Measurements from ENCODE around the gene EIPR1. TPM values are rescaled to one million over a fixed set of nuclear protein-coding genes. Genes with fewer than 3 reads are reported as not detected.

Gene EIPR1
- total and polyA plus RNA-seq, 2 donors (not counting 3 experiments of a cell fraction or from before 2014, with no cell fraction given): 30.8 to 57.3 TPM

DNA sequence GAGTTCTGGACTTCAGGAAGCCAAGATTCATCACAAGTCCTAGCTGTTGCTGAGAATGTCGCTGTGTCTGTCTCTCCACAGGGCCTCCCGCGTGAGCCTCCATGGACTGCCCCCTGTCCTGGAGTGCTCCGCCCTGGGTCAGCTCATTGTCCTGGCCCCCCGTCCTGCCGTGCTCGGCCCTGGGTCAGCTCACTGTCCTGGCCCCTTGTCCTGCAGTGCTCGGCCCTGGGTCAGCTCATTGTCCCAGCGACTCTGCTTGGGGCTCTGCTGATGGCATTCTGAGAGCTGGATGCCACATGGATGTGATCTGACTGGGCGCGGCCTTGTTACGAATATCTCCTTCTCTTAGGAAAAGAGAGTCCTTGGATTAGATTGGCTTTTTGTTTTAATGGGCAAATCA lies 78.5 kb downstream of the EIPR1 start:
- Histone ChIP-seq H3K9me3 (replicated peaks; ENCODE audit: control insufficient read depth, insufficient read depth, low read length) (no peaks in the 10 kb centered on the region), H3K9me1 (replicated peaks; ENCODE audit: control insufficient read depth, extremely low read depth, insufficient read depth, low read length) (no peaks in the 10 kb centered on the region), H3K36me3 (ENCODE audit: control insufficient read depth in 2 of 2, extremely low read depth in 1 of 2, insufficient read depth in 2 of 2, low read length in 2 of 2) (no peaks in the 10 kb centered on the region), H2AFZ (ENCODE audit: low read depth, low read length) (no peak overlapping the region), H3K79me2 (ENCODE audit: control insufficient read depth, insufficient read depth, low read length) (no peaks in the 10 kb centered on the region), H3K4me1 (ENCODE audit: control insufficient read depth, extremely low read depth, insufficient read depth, low read length) (peaks cover 3% of the 10 kb centered on the region), H3K27ac (ENCODE audit: insufficient read depth, low read depth, low read length) (no peak overlapping the region), H3K9ac (replicated peaks; ENCODE audit: extremely low read depth, insufficient read depth, low read length) (no peak overlapping the region), H3K4me3 (replicated peaks in 1 of 3; ENCODE audit: insufficient read depth in 1 of 3, low read depth in 1 of 3, low read length in 3 of 3) (no peak overlapping the region), H3K27me3 (ENCODE audit: control insufficient read depth in 2 of 2, insufficient read depth in 2 of 2, low read length in 2 of 2) (no peaks in the 10 kb centered on the region), H3K4me2 (ENCODE audit: insufficient read depth, low read length) (no peak overlapping the region), H4K20me1 (replicated peaks; ENCODE audit: control insufficient read depth, extremely low read depth, insufficient read depth, low read length) (no peaks in the 10 kb centered on the region)
- ChIA-PET CTCF (no interaction called here), POLR2A (no interaction called here)
- FAIRE-seq (no peak), DNase-seq (ENCODE audit: low read depth, low spot score) (no peak)
- TF ChIP-seq POLR2AphosphoS5 (IDR thresholded peaks at IDR 0.05; ENCODE audit: insufficient read depth, low read depth, low read length): no peak
- no peak for TF ChIP-seq GATA2 (IDR thresholded peaks at IDR 0.05; ENCODE audit: insufficient read depth, insufficient read length, low read depth, low read length)
- no peak for TF ChIP-seq EZH2 (IDR thresholded peaks at IDR 0.05; ENCODE audit: borderline replicate concordance, low read depth, low read length, severe bottlenecking)
- no peak for TF ChIP-seq FOS (IDR thresholded peaks at IDR 0.05; ENCODE audit: borderline replicate concordance, insufficient read depth, low read length)
- TF ChIP-seq, protein P1, sequence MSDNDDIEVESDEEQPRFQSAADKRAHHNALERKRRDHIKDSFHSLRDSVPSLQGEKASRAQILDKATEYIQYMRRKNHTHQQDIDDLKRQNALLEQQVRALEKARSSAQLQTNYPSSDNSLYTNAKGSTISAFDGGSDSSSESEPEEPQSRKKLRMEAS (IDR thresholded peaks at IDR 0.05; ENCODE audit: insufficient read depth, insufficient read length): no peak
- no peak for TF ChIP-seq JUN (IDR thresholded peaks at IDR 0.05; ENCODE audit: borderline replicate concordance, insufficient read depth, insufficient read length, low read depth)
- TF ChIP-seq MYC (IDR thresholded peaks at IDR 0.05; ENCODE audit: low read depth, low read length): no peak
- no peak for TF ChIP-seq POLR2A (IDR thresholded peaks at IDR 0.05; ENCODE audit: low read depth, low read length)
- TF ChIP-seq, protein P2, sequence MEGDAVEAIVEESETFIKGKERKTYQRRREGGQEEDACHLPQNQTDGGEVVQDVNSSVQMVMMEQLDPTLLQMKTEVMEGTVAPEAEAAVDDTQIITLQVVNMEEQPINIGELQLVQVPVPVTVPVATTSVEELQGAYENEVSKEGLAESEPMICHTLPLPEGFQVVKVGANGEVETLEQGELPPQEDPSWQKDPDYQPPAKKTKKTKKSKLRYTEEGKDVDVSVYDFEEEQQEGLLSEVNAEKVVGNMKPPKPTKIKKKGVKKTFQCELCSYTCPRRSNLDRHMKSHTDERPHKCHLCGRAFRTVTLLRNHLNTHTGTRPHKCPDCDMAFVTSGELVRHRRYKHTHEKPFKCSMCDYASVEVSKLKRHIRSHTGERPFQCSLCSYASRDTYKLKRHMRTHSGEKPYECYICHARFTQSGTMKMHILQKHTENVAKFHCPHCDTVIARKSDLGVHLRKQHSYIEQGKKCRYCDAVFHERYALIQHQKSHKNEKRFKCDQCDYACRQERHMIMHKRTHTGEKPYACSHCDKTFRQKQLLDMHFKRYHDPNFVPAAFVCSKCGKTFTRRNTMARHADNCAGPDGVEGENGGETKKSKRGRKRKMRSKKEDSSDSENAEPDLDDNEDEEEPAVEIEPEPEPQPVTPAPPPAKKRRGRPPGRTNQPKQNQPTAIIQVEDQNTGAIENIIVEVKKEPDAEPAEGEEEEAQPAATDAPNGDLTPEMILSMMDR (IDR thresholded peaks at IDR 0.05; ENCODE audit: extremely low read depth in 1 of 2, insufficient read depth in 1 of 2, low read depth in 1 of 2, low read length in 2 of 2): no peak
- intact Hi-C loops (cut with micrococcal nuclease) (no loop called here), dilution Hi-C loops (cut with MboI; ENCODE audit: extremely low pct_ligation_motif_present, low sequenced_read_pairs) (no loop called here)
- no TSS peak for BruUV-seq (replicated peaks)
